Measurements from ENCODE around the gene TMEM229B.

Gene TMEM229B

DNA sequence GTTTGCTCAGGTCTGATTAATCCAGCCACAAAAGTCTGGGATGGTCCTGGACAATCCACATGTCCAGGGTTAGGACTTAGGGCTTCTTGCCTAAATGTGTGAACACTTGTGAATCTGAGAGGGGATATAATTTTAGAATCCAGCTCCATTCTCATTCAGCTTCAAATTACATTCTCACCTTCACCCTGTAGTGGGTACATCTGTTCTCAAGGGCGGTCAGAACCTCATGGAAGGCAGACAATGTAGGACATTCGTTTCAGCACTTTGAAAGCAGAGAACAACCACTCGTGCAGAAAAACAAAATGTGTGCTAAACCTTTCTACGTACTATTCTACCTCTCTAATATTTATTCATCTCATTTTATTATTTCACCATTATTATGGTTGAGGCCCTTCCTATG is 1.2 kb downstream of the TMEM229B start:
- no peak for DNase-seq (ENCODE audit: low spot score)

DNA sequence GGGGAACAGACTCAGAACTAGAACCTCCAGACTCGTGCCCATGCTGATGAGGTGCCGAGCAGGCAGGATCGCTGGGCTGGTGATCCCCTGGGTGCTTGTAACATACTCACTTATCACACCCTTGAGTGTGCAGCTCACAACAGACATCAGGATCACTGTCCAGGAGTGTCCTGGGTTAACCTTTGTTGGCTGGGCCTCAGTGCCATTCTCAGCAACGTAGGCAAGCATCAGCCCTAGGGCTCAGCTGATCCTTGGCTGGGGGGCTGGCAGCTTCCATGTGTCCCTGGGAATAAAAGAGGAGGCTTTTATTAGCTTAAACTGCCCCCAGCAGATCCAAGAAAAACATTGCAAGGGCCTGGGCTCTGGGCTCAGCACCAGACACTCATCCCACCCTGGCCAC is 1.6 kb downstream of the TMEM229B start:
- DNase-seq (ENCODE audit: low spot score), result no peak

DNA sequence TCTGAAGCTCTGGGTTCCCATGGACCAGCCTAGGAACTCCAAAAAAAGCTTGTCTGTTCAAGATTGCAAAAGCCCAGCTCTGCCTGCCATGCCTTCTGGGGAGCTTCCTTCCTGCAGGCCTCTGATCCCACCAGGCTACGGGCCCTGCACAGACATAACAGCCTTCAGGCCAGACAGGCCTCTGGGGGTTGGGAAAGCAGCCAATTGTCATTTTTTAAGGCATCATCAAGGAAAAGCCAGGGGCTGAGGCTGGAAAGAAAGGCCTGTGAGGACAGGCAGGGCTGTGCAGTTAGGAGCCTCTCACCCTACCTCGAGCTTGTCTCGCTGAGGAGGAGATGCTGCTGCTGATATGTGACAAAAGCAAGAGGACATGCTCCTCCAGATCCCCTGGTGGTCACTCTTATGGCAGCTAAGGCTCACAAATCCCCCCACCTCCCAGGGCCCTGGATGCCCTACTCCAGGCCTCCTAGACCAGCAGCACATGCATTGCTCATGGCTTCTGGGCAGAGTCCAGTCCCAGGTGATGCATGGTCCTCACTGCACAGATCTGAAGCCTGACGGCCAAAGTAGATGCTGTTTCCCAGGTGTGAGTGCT is 2.9 kb downstream of the TMEM229B start:
- DNase-seq (ENCODE audit: low spot score), result no peak

DNA sequence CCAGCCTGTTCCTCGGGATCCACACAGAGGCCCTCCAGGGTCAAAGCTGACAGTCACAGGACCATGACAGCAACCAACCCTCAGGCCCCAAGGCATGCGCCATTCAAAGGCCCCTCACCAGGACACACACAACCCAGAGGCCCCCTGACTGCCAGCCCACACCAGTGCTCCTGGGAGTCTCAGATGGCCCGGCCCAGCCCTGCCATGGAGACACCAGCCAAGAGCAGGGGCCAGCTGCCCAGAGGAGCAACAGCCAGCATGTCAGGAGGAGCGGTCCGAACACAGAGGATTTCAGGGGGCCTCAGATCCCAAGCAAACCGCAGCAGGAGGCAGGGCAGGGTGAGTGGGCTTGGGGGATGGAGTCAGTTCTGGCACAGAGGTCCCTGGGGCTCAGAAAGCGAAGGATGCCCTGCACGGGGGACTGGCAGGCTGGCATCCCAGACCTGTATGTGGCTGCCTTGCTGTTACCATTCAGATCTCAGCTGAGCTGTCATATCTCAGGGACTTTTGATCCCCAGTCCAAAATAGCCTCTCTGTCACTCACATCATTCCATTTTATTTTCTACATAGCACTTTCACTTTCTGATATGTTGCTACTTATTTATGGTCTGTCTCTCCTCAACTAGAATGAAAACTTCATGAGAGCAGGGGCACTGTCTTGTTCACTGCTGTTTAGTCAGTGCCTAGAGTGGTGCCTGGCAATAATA is 4.8 kb downstream of the TMEM229B start:
- no peak for DNase-seq (ENCODE audit: low spot score)

DNA sequence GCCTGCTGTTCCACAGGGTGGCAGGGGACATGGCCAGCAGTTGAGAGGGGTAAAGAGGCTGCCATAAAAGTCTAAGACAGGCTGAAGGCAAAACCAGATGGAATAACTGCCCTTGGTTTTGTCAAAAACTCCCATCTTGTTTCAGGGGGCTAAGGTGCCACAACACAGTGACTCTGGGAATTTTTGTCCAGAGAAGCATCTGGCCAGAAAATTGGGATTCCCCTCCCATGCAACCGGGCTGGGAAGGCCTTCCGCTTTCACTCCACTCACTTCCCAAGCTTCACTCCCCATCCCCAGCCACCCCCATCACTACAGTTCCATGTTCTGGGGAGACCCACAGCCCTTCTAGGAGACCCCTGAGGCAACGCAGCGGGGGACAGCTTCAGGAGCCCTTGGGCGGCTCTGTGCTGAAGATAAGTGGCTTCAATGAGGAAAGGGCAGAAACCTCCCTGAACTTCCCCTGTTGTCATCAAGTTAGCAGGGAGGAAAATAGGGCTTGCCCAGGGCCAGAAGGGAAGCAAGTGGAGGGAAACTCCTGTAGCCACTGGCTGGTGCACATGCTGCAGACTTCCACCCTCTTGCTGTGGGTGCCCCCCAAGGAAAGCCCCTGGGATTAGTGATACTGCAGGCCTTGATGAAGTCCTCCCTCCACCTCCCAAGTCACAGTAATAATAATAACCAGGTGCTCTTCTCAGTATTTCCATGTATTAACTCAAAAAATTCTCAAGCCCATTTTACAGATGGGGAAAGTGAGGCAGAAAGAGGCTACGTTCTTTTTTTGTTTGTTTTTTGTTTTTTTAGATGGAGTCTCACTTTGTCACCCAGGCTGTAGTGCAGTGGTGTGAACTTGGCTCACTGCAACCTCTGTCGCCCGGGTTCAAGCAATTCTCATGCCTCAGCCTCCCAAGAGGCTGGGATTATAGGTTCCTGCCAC is 6.0 kb downstream of the TMEM229B start:
- no peak for DNase-seq (ENCODE audit: low spot score)

DNA sequence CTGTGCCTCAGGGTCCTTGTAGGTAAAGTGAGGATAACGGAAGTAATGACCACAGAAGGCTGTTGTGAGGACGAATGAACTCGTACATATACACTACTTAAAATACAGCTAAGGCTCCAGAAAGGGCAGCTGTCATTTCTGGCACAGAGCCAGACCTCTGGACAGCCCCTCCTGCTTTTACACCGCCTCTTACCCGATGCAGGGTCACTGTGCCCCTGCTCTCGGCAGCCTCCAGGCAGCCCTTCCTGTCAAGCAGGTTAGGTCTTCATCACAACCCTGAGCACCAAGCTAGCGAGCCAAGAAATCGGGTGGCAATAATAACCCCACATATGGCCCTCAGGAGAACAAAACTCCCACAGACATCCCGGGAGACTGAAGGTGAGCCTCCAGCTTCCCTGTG is 8.5 kb downstream of the TMEM229B start:
- no peak for DNase-seq (ENCODE audit: low spot score)

DNA sequence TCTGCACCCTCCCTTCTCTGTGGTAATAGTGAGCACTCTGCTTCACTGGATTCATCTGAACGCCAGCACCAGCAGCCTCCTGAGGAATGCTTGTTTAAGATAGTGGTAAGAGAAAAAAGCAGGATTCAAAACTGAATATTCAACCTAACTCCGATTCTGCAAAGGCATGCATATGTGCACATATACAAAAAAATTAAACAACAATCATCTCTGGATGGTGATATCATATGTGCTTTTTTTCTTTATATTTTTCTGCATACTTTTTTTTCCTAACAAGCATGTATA is 9.8 kb downstream of the TMEM229B start:
- no peak for DNase-seq (ENCODE audit: low spot score)

DNA sequence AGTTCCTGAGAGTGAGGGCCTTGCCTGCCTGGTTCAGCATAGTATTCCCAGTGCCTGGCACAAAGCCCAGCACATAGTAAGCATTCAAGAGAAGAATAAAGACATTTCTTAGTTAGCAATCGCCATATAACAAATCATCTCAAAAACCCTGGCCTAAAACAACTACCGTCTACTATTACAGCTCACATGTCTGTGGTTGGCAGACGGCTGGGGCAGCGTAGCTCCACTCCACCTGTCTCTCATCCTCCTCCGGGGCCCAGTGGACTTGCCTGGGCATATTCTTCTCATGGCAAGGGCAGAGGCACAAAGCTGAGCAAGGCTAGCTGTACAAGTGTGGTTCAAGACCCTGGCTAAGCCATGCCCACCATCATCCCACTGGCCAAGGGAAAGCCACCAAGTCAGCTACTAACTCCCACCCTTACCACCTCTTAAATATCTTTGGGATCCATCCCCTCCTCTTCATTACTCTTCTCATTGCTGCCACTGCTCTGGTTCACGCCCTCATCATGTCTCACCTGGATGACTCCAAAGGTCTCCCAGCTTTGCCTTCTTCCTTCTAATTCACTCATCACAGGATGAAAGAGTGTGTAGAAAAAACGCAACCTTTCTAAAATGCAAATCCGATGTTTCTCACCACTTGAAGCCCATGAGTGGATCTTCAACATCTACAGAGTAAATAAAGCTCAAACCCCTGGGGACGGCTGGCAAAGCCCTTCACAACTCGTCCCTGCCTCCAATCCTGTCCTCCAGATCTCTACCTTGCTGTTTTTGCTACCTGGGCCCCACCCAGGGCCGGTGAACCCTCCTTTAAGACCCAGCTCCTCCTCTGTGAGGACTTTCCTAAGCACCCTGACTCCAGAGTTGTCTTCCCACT is 10.4 kb downstream of the TMEM229B start:
- DNase-seq (ENCODE audit: low spot score), result no peak

DNA sequence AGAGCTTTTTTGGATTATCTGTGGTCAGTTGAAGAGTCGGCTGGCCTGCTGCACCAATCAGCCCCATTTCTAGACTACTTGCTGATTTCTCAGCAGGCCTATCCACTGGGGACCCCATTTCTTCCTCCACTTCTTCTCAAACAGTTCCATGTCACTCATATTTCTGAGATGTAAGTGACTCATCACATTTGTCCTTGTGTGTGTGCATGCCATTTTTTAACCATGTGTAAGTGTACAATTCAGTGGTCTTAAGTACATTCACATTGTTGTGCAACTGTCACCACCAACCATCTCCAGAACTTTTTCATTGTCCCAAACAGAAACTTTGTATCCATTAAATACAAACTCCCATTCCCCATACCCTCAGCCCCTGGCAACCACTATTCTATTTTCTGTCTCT is 14.2 kb downstream of the TMEM229B start:
- DNase-seq (ENCODE audit: low spot score), result no peak

DNA sequence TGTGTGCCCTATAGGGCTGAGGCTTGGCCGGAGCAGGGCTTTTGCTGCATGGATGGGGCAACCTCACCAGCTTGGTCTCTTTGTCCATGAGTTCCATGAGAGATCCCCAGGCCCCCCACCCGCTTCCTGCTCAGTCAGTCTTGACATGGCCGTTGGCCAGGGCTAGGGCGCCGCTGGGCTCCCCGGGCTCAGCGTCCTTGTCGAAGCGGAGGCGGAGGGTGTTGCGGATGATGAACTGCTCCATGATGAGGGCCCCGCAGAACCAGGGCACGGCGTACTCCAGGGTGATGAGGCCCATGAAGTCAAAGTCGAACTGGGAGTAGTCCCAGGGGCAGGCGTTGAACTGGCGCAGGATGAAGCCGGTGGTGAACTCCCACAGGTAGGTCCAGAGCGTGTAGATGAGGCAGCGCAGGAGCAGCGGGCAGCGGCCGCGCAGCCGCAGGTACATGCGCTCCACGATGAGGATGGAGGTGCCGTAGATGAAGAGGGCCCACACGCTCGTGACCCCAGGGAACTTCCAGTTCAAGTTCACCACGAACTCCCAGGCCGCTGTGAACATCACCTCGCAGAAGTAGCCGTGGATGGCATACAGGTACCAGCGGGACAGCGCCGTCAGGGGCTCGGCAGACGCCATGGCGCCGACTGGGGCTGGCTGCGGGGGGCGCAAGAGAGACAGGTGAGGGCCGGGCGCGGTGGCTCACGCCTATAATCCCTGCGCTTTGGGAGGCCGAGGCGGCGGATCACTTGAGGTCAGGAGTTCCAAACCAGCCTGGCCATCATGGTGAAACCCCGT is 15.0 kb downstream of the TMEM229B start:
- no peak for DNase-seq (ENCODE audit: low spot score)

DNA sequence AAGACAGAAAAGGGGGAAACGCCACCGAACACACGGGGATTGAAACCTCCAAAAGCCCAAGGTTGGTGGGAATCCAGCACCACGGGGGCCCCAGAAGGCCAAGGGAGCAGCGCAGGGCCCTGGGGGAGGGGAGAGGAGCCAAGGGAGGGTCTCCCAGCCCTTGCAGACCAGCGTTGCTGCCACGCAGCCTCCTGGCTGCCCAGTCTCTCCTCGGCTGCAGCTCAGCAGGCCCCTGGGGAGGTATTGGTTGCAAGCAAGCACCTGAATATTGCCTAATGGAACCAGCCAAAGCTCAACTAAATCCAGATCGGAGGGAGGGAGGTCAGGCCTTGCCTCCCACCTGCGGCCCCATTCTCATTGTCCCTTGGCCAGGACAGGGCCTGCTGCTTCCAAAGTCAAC is 15.8 kb downstream of the TMEM229B start:
- DNase-seq (ENCODE audit: low spot score), result no peak

DNA sequence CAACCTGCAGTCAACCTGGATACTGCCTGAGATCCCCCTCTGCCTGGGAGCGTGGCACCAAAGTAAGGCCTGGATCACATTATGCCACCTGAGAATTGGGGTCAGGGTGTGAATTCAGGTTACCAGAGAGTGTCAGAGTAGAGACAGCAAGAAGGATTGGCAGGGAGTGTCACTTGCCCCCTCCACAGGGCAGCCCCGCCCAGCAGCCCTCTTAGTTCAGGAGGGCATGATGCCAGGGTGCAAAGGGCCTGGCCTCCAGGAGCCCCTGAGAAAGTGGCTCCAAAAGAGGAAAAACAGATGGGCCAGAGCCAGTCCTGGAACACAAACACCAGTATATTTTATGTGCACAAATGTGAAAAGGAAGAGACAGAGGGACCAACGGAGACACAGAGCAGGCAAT is 18.6 kb downstream of the TMEM229B start:
- DNase-seq (ENCODE audit: low spot score), result no peak

DNA sequence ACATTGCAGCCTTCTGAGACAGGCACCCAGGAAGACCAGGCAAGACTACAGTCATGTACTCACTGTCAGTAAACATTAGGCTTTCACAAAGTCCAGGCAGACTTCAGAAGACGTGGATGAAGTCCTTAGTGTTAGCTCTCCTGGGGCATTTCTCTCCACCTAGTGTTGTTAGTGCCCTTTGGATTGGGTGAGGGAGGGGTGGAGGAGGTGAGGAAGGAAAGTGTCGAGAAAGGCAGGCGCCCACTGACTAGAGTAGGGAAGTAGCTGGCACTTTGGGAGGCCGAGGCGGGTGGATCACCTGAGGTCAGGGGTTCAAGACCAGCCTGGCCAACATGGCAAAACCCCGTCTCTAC is 20.2 kb downstream of the TMEM229B start:
- DNase-seq (ENCODE audit: low spot score), result no peak

DNA sequence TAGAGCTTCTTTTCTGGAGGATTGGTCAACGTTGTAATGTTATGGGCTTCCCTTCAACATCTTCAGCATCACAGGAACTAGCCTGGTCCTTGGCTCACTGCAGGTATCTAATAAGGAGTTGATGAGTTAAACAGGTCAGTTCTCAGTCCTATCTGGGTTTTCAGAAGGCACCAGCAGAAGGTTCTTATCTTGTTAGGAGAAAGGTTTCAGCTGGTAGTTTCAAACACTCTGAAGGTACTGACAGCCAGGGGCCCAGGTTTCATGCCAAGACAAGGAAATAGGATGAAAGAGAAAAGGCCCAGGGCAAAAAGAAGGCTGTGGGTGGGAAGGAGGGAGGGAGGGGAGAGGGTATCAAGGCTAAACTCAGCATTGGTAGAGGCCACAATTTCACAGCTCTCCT is 21.4 kb downstream of the TMEM229B start:
- no peak for DNase-seq (ENCODE audit: low spot score)

DNA sequence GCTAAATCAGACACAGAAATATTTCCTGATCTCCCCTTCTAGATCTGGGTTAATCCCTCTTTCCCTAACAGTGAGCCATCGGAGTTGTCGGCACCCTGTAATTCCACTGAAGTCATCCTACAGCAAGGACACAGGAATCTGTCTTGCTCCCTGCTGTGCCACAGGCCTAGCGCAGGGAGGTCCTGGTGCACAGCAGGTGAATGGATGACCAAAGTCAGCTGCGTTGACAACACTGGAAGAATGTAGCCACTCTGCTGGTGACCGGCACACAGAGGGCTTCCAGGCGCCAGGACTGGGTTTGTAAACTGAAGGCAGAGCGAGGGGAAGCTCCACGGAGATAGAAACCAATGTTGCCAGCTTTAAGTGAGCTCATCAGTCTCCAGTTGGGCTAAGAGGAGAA is 23.6 kb downstream of the TMEM229B start:
- DNase-seq (ENCODE audit: low spot score), result no peak

DNA sequence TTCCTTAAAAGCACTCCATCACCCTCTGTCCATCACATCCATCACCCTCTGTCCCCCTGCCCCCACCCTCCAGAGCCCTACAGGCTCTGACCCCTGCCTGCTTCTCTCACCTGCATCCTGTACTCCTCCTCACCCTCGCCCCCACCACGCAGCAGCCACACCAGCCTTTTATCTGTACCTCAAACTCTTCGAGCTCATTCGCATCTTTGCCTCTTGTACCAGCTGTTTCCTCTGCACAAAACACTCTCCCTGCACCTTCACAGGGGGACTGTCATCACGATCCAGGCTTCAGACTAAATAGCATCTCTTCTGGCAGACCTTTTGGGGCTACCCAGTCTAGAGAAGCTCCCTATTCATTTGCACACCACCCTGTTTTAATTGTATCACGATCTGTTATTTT is 24.1 kb downstream of the TMEM229B start:
- DNase-seq (ENCODE audit: low spot score), result peak; percentile 42

DNA sequence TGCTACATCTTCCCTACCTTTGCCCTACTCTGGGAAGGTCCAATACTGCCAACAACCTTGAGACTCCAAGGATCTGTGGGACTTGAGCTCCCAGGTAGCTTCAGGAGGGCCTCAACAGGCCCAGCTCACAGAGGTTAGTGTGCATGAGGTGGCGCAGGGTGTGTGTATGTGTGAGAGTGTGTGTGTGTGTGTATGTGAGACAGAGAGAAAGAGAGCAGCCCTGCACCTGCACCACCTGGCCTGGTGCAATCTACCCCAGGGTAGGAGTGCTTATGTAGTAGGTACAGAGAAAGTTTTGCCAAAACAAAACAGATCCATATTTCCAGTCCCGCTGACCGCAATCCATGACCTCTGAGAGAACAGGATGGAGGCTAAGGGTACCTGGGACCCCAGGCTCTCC is 24.6 kb downstream of the TMEM229B start:
- DNase-seq (ENCODE audit: low spot score), result no peak

DNA sequence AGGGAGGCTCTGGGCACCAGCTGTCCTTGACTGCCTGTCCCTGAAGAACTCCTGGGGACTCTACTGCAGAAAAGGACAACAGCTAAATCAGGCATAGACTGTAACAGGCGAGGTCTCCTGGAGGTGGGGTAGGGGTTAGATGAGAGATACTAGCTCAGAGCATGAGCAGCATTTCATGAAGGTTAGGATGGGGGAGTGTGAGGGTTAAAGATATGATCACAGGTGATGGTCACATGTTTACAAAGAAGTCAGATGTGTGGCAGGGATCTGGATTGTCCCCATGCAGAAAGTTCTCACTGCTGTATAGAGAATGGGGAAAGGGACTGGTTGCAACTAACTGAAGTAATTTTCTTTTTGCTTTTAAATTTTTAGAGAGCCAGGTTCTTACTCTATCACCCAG is 26.5 kb downstream of the TMEM229B start:
- DNase-seq (ENCODE audit: low spot score), result no peak

DNA sequence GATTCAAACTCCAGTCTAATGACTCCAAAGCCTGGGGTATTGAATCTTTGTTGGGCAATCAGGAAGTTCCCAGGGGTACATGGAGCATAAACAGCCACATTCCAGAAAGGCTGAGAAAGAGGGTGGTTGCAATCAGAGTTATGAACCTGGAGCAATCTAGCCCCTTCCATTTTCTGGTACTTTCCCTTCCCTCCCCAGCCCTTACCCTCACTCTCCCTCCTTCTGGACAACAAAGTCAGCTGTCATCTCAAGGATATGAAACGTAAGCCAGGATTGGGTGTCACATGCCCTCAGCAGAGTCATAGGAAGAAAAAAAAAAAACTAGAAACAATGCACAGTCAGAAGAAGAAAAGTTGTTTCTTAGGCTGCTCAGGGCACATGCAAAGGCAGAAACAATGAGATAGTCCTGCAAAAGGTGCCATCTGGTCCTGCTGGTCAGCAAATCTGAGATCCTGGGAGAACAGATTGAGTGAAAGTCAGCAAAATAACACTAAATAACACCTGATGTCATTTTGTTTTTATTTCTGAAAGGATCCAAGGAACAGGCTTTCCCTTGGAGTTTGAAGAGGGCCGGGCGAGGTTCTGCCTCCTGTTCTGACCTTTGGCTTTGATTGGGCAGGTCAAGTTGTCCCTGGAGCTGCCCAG is 27.1 kb downstream of the TMEM229B start:
- DNase-seq (ENCODE audit: low spot score), result no peak

DNA sequence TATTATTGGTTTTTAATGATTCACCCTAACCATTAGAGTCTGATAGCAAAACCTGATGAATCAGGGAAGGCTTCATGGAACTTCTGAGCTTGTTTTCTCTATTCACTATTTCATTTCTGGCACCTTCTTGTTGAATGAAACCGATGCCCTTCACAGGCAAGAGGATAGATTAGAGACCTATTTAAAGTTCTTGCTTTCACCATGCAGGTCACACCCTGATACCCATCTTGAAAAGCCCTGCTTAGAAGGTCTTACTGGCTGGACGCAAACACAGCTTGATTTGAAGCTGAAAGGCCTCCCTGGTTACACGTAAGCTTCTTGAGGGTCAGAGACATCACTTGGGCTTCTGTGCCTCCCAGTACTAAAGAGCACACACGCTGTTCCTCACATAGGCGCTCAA is 29.2 kb downstream of the TMEM229B start:
- DNase-seq (ENCODE audit: low spot score), result no peak

DNA sequence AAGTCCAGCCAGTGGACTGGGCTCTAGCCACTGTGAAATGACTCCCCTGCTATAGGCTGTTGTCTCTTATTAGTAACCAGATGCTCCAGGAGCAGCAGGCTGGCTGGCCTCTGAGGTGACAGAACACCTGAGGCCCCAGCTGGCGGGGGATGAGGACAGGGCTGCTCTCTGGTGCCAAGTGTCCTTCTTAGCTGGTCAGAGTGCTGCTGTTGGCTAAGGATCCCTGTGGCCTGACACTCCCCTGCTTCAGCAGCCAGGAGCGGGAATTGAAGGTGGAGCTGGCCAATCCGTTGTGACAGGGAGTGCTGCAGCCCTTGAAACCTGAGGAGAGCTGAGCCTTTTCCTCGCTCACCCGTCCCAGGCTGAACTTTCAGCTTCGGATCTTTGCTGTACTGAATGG is 30.7 kb downstream of the TMEM229B start:
- DNase-seq (ENCODE audit: low spot score), result no peak
